IPS-18c (cell line): ENCODE data around the gene ZXDA.
"Not testable (repeated sequence)": the region's sequence is repeated elsewhere in the genome, so short reads cannot be mapped to it uniquely, and the experiment has no call there.

Source experiments
- H3K4me3 ChIP-seq: 2 replicates; pipeline ENCODE4 v1.7.0; 2013; ENCODE audit warnings: low read depth, mild to moderate bottlenecking, low read length, moderate library complexity; ENCODE audit not compliant: insufficient read depth
- H3K9me3 ChIP-seq: one replicate; pipeline ENCODE4 v1.6.1; 2013; ENCODE audit warnings: mild to moderate bottlenecking, low read length, moderate library complexity; ENCODE audit not compliant: control insufficient read depth, insufficient read depth

Gene ZXDA, protein sequence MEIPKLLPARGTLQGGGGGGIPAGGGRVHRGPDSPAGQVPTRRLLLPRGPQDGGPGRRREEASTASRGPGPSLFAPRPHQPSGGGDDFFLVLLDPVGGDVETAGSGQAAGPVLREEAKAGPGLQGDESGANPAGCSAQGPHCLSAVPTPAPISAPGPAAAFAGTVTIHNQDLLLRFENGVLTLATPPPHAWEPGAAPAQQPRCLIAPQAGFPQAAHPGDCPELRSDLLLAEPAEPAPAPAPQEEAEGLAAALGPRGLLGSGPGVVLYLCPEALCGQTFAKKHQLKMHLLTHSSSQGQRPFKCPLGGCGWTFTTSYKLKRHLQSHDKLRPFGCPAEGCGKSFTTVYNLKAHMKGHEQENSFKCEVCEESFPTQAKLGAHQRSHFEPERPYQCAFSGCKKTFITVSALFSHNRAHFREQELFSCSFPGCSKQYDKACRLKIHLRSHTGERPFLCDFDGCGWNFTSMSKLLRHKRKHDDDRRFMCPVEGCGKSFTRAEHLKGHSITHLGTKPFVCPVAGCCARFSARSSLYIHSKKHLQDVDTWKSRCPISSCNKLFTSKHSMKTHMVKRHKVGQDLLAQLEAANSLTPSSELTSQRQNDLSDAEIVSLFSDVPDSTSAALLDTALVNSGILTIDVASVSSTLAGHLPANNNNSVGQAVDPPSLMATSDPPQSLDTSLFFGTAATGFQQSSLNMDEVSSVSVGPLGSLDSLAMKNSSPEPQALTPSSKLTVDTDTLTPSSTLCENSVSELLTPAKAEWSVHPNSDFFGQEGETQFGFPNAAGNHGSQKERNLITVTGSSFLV

DNA sequence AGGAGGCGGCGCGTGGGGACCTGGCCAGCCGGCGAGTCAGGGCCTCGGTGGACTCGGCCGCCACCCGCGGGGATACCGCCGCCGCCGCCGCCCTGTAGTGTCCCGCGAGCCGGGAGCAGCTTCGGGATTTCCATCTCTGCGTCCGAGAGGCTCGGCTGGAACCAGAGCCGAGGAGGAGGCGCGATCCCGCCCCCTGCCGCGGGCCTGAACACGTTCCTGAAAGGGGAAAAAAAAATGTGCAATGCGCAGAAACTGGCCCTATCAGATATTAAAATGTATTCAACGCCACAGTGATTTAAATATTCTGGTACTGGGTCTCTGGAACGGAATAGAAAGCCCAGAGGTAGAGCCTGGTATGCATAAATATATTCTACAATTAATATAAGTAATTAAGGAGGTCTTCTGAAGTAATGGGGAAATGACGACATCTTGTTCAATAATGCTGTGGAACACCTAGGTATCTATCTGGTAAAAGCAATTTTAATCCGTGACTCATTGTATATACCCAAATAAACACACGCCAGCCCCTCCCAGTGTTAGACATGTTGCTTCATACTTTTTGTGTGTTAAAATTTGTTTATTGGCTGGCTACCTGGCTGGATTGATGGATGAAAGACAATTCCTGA lies at the start of gene ZXDA:
Gene ZXDA, minus strand, starts transcription at position 172 of the 626 bp plus-strand sequence. Its CDS starts 38 bp downstream, at position 134.
- H3K9me3 ChIP-seq, result not testable (repeated sequence)
- H3K4me3 ChIP-seq, result peak within 1 kb of the TSS; percentile 49; the same call in 1 of the 2 replicates

DNA sequence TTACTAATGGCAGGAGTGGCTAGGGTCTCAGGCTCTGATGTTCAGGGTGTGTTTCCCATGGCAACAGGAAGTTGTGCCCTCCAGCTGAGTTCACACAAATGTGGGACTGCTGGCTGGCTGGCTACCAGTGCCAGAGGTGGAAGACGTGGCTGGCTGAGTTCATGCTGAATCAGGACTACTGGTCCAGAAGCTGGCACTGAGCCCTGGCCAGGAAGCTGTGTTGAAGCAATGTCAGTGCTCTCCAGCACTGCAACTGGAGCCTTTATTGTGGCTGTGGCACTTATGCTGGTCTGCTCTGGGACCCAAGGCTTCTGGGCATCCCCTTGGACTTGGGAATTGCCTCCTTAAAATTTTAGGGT lies 42.0 kb upstream of the ZXDA start:
- Histone ChIP-seq H3K4me3 (peak overlapping the region; percentile 9; the same call in 1 of the 2 replicates), H3K9me3 (peaks cover 14% of the 10 kb centered on the region)

DNA sequence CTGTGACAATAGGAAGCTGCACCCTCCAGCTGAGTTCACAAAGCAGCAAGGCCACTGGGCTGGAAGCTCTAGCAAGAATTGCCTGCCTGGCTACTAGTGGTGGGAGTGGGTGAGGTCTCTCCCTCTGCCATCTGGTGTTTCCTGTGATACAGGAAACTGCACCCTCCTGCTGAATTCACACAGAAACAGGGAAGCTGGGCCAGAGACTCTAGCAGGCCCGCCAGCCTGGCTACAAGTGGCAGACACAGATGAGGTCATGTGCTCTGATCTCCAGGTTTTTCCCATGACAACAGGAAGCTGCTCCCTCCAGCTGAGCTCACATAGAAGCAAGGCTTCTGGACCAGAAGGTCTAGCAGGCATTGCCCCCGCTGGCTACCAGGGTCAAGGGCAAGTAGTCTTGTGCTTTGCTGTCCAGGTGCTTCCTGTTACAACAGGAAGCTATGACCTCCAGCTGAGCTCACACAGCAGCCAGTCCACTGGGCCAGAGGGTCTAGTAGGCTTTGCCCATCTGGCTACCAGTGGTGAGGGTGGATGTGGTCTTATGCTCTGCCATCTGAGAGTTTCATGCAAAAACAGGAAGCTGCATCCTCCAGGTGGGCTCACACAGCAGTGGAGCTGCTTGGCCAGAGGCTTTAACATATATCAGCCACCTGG lies 41.5 kb upstream of the ZXDA start:
- H3K9me3 ChIP-seq, result peaks cover 14% of the 10 kb centered on the region
- H3K4me3 ChIP-seq, result no peak overlapping the region; the same call in 1 of the 2 replicates

DNA sequence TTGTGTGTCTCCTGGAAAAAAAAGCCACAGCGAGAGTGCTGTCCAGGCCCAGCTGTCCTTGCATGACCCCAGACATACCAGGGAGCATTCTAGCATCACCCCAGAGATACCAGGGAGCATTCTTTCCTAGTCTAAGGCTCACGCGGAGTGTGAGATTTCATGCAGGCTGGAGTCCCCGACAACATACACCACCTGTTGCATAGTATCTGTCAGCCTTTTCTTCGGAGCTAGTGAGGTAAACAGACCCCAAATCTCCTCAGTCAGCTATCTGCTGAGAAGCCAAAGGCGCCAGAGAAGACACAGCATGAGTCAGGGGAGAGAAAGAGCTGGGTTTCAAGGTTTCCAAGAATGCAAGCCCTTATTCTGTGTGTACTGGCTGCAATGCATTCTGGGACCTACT lies 23.1 kb upstream of the ZXDA start:
- Histone ChIP-seq H3K9me3 (peaks cover 10% of the 10 kb centered on the region), H3K4me3 (no peak overlapping the region)

DNA sequence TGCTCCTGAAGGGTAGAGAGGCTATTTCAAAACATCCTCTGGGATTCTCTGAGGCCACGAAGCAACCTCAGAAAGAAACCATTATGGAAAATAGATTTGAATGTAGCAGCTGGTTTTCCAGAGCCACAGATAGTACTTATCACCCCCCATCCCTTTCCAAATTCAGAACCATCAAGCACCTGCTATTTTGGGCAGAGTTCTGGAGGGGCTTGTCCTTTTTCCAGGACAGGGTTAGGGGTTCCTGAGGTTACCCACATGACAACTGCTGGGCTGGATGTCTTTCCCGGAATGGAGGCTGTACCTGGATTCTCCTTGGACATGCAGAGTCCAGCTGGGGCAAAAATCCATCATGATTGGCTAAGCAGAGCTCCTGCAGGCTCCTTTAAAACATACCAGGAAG lies 22.0 kb upstream of the ZXDA start:
- H3K9me3 ChIP-seq, result peaks cover 10% of the 10 kb centered on the region

DNA sequence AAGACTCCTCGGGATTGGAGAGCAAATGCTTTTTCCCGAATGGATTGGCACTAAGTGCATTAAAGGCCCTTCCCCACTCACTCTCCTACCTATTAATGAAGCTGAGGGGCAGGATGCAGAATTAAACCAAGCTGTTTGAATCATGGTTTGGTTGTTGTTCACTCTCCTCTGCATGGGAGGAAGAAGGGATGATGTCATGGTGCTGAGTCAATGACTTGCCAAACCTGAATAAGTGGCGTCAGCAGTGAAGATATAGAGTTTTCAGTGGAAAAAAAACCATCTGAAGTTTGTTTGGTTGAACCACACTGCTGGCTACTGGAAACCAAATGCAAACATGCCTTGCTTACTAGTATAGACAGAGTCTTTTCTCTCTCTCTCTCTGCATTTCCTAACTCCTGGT lies 19.8 kb upstream of the ZXDA start:
- peaks cover 9% of the 10 kb centered on the region for H3K9me3 ChIP-seq
- H3K4me3 ChIP-seq, result no peak overlapping the region

More for the DNA sequence above, 22.0 kb upstream of the ZXDA start:
- peak overlapping the region; percentile 15; the same call in 1 of the 2 replicates for H3K4me3 ChIP-seq

DNA sequence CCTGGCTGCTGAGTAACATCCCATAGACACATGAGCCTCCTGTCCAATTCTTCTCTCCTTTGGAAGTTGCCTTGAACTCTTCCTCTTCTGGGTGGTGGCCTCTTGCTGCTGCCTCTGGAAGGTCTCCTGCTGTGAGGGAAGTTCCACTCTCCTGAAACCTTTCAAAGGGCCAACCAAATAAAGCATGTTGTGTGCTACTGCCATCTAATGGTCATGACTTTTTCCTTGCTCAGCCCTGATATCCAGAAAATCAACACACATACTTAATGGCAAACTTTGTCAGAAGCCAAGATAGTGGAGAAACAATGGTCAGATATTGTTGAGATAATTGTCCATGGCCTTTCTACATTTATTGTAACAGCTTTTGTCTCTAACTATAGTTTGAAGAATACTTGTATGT lies 19.1 kb upstream of the ZXDA start:
- Histone ChIP-seq H3K4me3 (no peak overlapping the region), H3K9me3 (peaks cover 6% of the 10 kb centered on the region)

DNA sequence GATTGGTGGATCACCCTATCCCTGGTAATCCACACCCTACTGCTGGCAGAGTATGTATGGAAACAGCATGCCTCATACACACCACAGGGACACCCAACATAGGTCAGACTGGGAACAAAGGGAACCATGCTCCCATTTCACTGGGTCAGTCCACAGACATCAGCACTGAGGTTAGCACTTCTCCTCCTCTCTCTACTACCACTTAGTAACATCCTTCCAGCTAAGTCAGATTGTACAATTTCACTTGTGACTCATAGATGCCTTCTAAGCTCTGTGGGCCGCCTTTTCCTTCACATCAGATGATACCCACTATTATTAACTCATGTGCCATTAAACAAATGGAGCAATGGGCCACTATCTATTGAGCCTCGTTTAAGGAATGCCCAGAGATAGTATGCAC lies 15.5 kb upstream of the ZXDA start:
- Histone ChIP-seq H3K9me3 (peaks cover 5% of the 10 kb centered on the region), H3K4me3 (no peak overlapping the region)

DNA sequence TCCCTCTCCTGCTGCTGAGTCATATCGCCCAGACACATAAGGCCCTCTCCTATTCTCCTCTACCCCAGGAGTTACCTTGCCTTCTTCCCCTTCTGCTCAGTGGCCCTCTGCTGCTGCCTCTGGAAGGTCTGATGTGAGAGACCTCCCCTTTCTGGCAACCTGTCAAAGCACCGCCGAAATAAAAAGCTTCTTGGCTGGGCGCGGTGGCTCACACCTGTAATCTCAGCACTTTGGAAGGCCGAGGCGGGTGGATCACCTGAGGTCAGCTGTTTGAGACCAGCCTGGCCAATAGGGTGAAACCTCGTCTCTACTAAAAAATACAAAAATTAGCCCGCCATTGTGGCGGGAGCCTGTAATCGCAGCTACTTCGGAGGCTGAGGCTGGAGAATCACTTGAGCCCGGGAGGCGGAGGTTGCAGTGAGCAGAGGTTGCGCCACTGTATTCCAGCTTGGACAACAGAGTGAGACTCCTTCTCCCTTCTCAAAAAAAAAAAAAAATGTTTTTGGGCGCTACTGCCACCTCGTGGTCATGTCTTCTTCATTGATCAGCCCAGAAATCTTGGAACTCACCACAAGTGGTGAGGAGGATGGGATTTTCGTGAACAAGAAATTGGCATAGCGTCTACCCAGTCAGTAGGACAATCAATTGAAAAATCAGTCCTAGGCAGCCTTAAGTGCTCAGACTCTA lies 8.6 kb upstream of the ZXDA start:
- Histone ChIP-seq H3K4me3 (no peak overlapping the region), H3K9me3 (peaks cover 9% of the 10 kb centered on the region)

DNA sequence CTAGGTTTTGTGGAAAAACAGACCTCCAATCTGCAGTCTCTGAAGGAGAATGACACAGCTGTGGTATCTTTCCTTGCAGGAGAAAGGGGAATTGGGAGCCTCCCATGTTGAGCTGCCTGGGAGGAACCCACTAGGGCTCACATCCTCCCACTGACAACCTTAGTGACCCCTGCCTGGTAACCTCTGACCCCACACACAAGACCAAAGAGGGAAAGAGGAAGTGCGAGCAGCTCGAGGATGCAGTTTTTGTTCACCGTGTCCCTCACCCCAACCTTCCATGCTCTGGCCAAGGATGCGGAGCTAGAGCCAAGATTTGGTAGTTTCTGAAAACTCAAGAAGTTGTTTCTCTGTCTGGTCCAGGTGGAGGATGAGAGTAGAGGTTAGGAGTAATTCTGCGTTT lies 5.4 kb upstream of the ZXDA start:
- Histone ChIP-seq H3K9me3 (peaks cover 9% of the 10 kb centered on the region), H3K4me3 (no peak overlapping the region)

DNA sequence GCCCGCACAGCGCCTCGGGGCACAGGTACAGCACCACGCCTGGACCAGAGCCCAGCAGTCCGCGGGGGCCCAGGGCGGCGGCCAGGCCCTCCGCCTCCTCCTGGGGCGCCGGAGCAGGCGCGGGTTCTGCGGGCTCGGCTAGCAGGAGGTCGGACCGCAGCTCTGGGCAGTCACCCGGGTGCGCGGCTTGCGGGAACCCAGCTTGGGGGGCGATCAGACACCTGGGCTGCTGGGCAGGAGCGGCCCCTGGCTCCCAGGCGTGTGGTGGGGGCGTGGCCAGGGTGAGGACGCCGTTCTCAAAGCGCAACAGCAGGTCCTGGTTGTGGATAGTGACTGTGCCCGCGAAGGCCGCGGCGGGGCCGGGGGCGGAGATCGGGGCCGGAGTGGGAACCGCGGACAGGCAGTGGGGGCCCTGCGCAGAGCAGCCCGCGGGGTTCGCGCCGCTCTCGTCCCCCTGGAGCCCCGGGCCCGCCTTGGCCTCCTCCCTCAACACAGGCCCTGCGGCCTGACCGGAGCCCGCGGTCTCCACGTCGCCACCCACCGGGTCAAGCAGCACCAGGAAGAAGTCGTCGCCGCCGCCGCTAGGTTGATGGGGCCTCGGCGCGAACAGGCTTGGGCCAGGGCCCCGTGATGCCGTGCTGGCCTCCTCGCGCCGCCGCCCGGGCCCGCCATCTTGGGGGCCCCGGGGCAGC lies 517 bp downstream of the ZXDA start:
- H3K9me3 ChIP-seq, result not testable (repeated sequence)
- peak overlapping the region; percentile 49; the same call in 1 of the 2 replicates for H3K4me3 ChIP-seq

DNA sequence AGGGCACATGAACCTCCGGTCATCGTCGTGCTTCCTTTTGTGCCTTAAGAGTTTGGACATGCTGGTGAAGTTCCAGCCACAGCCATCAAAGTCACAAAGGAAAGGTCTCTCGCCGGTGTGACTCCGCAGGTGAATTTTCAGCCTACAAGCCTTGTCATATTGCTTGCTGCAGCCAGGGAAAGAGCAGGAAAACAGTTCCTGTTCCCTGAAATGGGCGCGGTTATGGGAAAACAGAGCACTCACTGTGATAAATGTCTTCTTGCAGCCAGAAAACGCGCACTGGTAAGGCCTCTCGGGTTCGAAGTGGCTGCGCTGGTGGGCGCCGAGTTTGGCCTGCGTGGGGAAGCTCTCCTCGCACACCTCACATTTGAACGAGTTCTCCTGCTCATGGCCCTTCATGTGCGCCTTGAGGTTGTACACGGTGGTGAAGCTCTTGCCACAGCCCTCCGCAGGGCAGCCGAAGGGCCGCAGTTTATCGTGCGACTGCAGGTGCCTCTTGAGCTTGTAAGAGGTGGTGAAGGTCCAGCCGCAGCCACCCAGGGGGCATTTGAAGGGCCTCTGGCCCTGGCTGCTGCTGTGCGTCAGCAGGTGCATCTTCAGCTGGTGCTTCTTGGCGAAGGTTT lies 1.2 kb downstream of the ZXDA start:
- H3K4me3 ChIP-seq, result peak overlapping the region; percentile 49; the same call in 1 of the 2 replicates
- not testable (repeated sequence) for H3K9me3 ChIP-seq

DNA sequence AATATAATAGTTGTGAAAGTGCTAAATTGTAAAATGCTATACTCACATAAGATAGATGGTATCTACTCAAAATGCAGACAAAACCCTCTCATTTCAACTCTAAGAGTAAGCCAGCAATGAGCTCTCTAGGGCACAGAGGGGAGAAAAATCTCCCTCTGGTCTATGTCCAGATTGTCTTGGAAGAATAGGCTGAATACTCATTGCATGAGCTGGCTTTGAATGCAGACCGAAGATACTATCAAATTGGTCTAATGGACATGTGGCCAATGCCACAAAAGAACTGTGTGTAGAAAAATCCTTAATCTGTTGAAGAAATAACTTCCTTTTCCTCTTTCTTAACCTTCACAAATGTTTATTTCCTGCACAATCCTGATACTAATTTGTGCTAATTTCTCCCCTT lies 3.5 kb downstream of the ZXDA start:
- Histone ChIP-seq H3K9me3 (peaks cover 2% of the 10 kb centered on the region), H3K4me3 (no peak overlapping the region)

DNA sequence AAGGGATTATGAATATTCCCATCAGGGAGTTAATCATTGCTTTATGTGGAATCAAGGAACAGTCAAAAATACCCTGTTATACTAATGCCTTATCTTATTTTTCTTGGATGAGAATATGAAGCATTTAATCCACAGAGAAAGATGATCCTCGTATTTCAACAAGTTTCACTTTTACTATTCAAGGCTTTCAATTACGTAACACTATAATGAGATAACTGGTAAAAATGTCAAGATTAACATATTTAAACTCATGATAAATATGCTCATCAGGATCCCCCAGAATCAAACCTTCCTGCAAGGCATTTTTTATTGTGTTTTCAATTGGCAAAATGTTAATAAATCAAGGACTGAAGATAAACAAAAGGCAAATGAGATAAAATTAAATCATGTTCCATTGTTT lies 5.1 kb downstream of the ZXDA start:
- H3K9me3 ChIP-seq, result peaks cover 2% of the 10 kb centered on the region
- H3K4me3 ChIP-seq, result no peak overlapping the region

DNA sequence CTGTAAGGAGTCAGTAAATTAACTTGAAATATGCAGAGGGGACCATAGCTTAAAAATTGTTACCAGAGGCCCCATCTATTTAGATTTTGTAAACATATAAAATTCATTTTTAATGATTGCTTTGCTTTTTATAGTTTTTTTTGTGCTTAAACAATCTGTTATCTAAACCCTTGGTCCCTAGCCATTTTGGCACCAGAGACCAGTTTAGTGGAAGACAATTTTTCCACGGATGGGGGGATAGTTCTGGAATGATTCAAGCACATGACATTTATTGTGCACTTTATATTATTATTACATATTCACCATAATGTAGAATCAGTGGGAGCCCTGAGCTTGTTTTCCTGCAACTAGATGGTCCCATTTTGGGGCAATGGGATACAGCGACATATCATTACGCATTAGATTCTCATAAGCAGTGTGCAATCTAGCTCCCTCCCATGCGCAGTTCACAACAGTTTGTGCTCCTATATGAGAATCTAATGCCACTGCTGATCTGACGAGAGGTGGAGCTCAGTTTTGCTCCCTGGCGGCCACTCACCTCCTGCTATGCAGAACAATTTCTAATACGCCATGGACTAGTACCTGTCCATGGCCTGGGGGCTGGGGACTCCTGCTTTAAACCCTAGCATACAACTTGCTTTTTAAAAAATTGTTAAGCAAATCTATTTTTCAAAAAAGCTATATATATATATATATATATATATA lies 5.9 kb downstream of the ZXDA start:
- Histone ChIP-seq H3K4me3 (no peak overlapping the region), H3K9me3 (peaks cover 2% of the 10 kb centered on the region)
